SH-SY5Y (cell line): Measurements from ENCODE around the gene BMPR1B.

Experiments used
- GATA2 ChIP-seq: IDR thresholded peaks from 2 replicates; pipeline ENCODE4 v1.6.1; 2011; ENCODE audit warnings: mild to moderate bottlenecking, low read depth, low read length
- GATA3 ChIP-seq: IDR thresholded peaks from 2 replicates; pipeline ENCODE4 v1.6.1; 2011; ENCODE audit warnings: low read depth, mild to moderate bottlenecking, low read length, moderate library complexity

- no peak for TF ChIP-seq GATA2
- no peak for TF ChIP-seq GATA3
Measured at GRCh38 chr4:94728056-94728766, 29.5 kb upstream of the BMPR1B start.
